HG02973 (cell line): ENCODE measurements around the gene TMEM51.
"Not testable (repeated sequence)": the region's sequence is repeated elsewhere in the genome, so short reads cannot be mapped to it uniquely, and the experiment has no call there.

Experiments used
- ATAC-seq: cut with Tn5 transposase; IDR thresholded peaks from one replicate; pipeline ENCODE4 v1.9.1; 2021; ENCODE audit warnings: moderate library complexity; ENCODE audit not compliant: unreplicated experiment

Gene TMEM51

GRCh38 chr1:15175324-15176094 lies 22.0 kb downstream of the TMEM51 start:
- ATAC-seq: not testable (repeated sequence)

- peak; percentile 46 for ATAC-seq
These were observed 22.6 kb downstream of the TMEM51 start for GRCh38 chr1:15176120-15176519.

- ATAC-seq: no peak
These were observed 23.5 kb downstream of the TMEM51 start for GRCh38 chr1:15176898-15177665.

- ATAC-seq: no peak
These were observed 24.2 kb downstream of the TMEM51 start for GRCh38 chr1:15177710-15178166.

GRCh38 chr1:15178571-15179484 lies 25.3 kb downstream of the TMEM51 start:
- no peak for ATAC-seq

GRCh38 chr1:15179485-15179883 lies 25.9 kb downstream of the TMEM51 start:
- no peak for ATAC-seq

- ATAC-seq: no peak
These were observed 26.6 kb downstream of the TMEM51 start for GRCh38 chr1:15180189-15180588.

- no peak for ATAC-seq
These were observed 27.5 kb downstream of the TMEM51 start for GRCh38 chr1:15180945-15181523.

GRCh38 chr1:15181564-15181963 lies 28.0 kb downstream of the TMEM51 start:
- ATAC-seq: no peak

- ATAC-seq: no peak
These were observed 31.1 kb downstream of the TMEM51 start for GRCh38 chr1:15184436-15185241.

- ATAC-seq: no peak
These were observed 32.1 kb downstream of the TMEM51 start for GRCh38 chr1:15185617-15186016.

GRCh38 chr1:15186073-15186845 lies 32.7 kb downstream of the TMEM51 start:
- no peak for ATAC-seq

GRCh38 chr1:15186846-15187151 lies 33.3 kb downstream of the TMEM51 start:
- no peak for ATAC-seq

GRCh38 chr1:15187175-15188129 lies 33.9 kb downstream of the TMEM51 start:
- ATAC-seq: no peak

GRCh38 chr1:15188130-15188524 lies 34.6 kb downstream of the TMEM51 start:
- no peak for ATAC-seq

- ATAC-seq: no peak
These were observed 35.1 kb downstream of the TMEM51 start for GRCh38 chr1:15188678-15189077.

- ATAC-seq: no peak
These were observed 36.3 kb downstream of the TMEM51 start for GRCh38 chr1:15189692-15190370.

GRCh38 chr1:15191267-15191666 lies 37.7 kb downstream of the TMEM51 start:
- ATAC-seq: no peak
